ENCODE results near the gene COL16A1. TPM values are rescaled to one million over a fixed set of nuclear protein-coding genes. Genes with fewer than 3 reads are reported as not detected.
"Not testable (repeated sequence)": the region's sequence is repeated elsewhere in the genome, so short reads cannot be mapped to it uniquely, and the experiment has no call there.

Gene COL16A1
- total and polyA plus RNA-seq, 3 experiments from 2014 or later = 0.85 TPM; not detected in 2

DNA sequence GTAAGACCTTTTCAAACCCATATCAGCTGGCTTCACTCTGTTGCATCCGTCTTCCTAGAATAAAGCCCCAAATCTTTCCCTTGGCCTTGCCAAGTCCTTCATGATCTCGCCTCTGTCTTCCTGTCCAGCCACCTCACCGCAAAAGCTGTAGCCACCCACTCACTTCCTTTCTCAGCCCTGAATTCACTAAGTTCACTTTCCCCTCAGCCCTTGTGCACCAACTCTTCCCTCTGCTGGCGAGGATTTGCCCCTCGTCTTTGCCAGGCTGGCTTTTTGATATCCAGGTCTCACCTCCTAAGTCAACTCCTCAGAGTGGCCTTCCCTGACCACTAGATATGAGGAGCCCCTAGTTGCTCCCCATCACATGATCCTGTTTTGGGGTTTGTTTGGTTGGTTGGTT, 3.9 kb upstream of the COL16A1 start:
- Histone ChIP-seq H3K27ac (ENCODE audit: low read depth, low read length) (no peak overlapping the region), H3K9me3 (ENCODE audit: low read length) (no peaks in the 10 kb centered on the region), H3K36me3 (ENCODE audit: insufficient read depth, low read length) (no peaks in the 10 kb centered on the region), H3K27me3 (ENCODE audit: insufficient read depth, low read length, poor library complexity, severe bottlenecking) (peaks cover 9% of the 10 kb centered on the region), H3K4me3 (ENCODE audit: low read length) (no peak overlapping the region), H3K4me1 (ENCODE audit: insufficient read depth, low read length) (peaks cover 15% of the 10 kb centered on the region)
- ChIA-PET POLR2A (no interaction called here), CTCF (no interaction called here)
- DNase-seq = no peak
- H3K9me3 Mint-ChIP-seq = no peaks in the 10 kb centered on the region
- H3K4me3 Mint-ChIP-seq = no peak overlapping the region
- peak overlapping the region in 2 of 8 donors; percentile 10 to 25 for H3K27ac Mint-ChIP-seq
- H3K36me3 Mint-ChIP-seq = peaks cover 0 to 3% (median 0%) of the 10 kb centered on the region in 3 donors
- peaks cover 29 to 59% of the 10 kb centered on the region in 2 donors for H3K27me3 Mint-ChIP-seq
- peaks cover 24 to 33% (median 30%) of the 10 kb centered on the region in 3 donors for H3K4me1 Mint-ChIP-seq

- H3K27me3 ChIP-seq (ENCODE audit: insufficient read depth, low read length, poor library complexity, severe bottlenecking); POLR2A ChIA-PET: not testable (repeated sequence)
Measured at GRCh38 chr1:31707059-31707600, 3.3 kb upstream of the COL16A1 start.

DNA sequence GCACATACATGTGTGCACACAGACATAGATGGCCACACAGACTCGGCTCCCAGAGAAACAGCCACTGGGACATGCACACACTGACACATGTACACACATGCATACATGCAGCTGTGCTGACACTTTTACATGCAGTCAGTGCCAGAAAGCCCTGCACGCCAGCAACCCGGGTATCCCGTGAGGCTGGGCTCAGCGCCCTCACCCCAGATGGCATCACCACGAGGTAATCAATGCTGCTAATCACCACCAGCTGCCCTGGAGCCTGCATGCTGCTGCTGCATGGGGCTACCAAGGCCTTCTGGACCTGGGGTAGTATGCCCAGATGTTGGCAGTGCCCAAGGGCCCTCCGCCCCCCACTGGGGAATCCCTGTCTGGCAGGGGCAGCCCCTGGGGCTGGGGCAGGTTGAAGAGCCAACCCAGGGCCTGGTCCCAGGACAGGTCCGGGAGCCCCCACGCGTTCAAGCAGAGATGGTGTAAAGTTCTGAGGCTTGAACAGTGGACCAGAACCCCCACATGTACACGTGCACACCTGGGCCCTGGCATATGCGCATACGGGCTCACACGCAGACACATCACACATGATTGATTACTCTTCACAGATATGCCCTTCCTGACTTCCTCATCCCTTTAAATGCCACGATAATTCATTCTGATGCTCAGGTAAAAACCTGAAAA, 2.7 kb upstream of the COL16A1 start:
- peaks cover 15% of the 10 kb centered on the region for H3K4me1 ChIP-seq (ENCODE audit: insufficient read depth, low read length)
- no peaks in the 10 kb centered on the region for H3K36me3 ChIP-seq (ENCODE audit: insufficient read depth, low read length)
- ChIA-PET POLR2A (no interaction called here), CTCF (no interaction called here)
- H3K4me3 ChIP-seq (ENCODE audit: low read length) = no peak overlapping the region
- DNase-seq = no peak
- Mint-ChIP-seq H3K36me3 (no peaks in the 10 kb centered on the region), H3K27ac (no peak overlapping the region), H3K9me3 (no peaks in the 10 kb centered on the region), H3K27me3 (peaks cover 23 to 51% of the 10 kb centered on the region in 2 donors), H3K4me3 (no peak overlapping the region), H3K4me1 (peaks cover 27 to 33% (median 33%) of the 10 kb centered on the region in 3 donors)
- H3K27me3 ChIP-seq (ENCODE audit: insufficient read depth, low read length, poor library complexity, severe bottlenecking) = peaks cover 9% of the 10 kb centered on the region
- no peak overlapping the region for H3K27ac ChIP-seq (ENCODE audit: low read depth, low read length)
- no peaks in the 10 kb centered on the region for H3K9me3 ChIP-seq (ENCODE audit: low read length)

More at GRCh38 chr1:31707059-31707600, 3.3 kb upstream of the COL16A1 start:
- H3K4me3 ChIP-seq (ENCODE audit: low read length); H3K9me3 ChIP-seq (ENCODE audit: low read length); H3K9me3 Mint-ChIP-seq; DNase-seq; H3K27ac ChIP-seq (ENCODE audit: low read depth, low read length); H3K36me3 Mint-ChIP-seq; H3K4me3 Mint-ChIP-seq; H3K36me3 ChIP-seq (ENCODE audit: insufficient read depth, low read length); CTCF ChIA-PET: not testable (repeated sequence)
- peaks cover 15% of the 10 kb centered on the region for H3K4me1 ChIP-seq (ENCODE audit: insufficient read depth, low read length)
- Mint-ChIP-seq H3K4me1 (peaks cover 24 to 33% (median 30%) of the 10 kb centered on the region in 3 donors), H3K27me3 (peaks cover 25 to 54% of the 10 kb centered on the region in 2 donors), H3K27ac (peak overlapping the region in 1 of 8 donors; percentile 25)

DNA sequence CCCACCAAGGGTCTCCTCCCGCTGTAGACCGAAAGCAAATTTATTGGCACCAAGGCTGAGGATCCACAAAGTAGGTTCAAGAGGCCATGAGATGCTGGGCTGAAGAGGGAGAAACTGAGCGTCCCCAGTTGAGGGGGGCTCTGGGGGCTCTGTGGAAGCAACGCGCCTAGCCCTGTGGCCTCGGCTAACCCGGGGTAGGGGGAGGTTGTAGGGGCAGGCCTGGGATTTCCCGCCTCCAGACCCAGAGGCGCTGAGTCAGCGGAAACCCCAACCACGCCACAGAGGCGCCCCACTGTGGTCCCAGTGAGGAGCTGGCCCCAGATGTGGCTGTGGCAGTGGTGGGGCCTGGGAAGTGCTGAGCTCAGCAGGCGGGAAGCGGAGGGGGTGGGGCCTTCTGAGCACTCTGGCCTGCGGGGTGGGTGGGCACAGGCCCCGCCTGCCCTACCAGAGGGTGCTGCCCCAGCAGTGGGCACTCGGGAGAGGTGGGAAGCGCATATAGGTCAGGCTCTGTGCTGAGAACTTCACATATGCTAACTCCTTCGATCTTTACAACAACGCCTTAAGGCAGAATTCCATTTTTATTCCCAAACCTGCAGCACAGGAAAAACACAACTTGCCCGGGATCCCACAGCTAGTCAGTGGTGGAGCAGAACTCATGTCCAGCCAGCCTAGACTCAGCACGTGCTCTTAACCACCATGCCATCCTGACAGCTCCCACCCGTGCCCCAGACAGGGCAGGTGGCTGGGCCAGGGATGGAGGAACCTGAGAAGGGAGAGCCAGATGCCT, 1.5 kb upstream of the COL16A1 start:
- Mint-ChIP-seq H3K4me3 (peak overlapping the region in 6 of 7 donors; percentile 6 to 67 (median 58)), H3K9me3 (no peaks in the 10 kb centered on the region), H3K27me3 (peaks cover 20 to 42% of the 10 kb centered on the region in 2 donors), H3K4me1 (peaks cover 36 to 45% (median 41%) of the 10 kb centered on the region in 3 donors), H3K36me3 (no peaks in the 10 kb centered on the region), H3K27ac (peak overlapping the region in 5 of 8 donors; percentile 3 to 72 (median 52))
- CTCF ChIA-PET = interaction anchor here (0.9 to 1.1 kb wide), 5 partner anchors 10 to 42 kb away, joined by 3 to 4 read pairs (median 4); no protein-coding TSS in a partner anchor
- Histone ChIP-seq H3K4me1 (ENCODE audit: insufficient read depth, low read length) (peaks cover 23% of the 10 kb centered on the region), H3K9me3 (ENCODE audit: low read length) (no peaks in the 10 kb centered on the region), H3K36me3 (ENCODE audit: insufficient read depth, low read length) (no peaks in the 10 kb centered on the region), H3K27ac (ENCODE audit: low read depth, low read length) (no peak overlapping the region), H3K27me3 (ENCODE audit: insufficient read depth, low read length, poor library complexity, severe bottlenecking) (peaks cover 9% of the 10 kb centered on the region), H3K4me3 (ENCODE audit: low read length) (no peak overlapping the region)
- DNase-seq = peak; percentile 22 to 79 (median 45)
- POLR2A ChIA-PET = no interaction called here

DNA sequence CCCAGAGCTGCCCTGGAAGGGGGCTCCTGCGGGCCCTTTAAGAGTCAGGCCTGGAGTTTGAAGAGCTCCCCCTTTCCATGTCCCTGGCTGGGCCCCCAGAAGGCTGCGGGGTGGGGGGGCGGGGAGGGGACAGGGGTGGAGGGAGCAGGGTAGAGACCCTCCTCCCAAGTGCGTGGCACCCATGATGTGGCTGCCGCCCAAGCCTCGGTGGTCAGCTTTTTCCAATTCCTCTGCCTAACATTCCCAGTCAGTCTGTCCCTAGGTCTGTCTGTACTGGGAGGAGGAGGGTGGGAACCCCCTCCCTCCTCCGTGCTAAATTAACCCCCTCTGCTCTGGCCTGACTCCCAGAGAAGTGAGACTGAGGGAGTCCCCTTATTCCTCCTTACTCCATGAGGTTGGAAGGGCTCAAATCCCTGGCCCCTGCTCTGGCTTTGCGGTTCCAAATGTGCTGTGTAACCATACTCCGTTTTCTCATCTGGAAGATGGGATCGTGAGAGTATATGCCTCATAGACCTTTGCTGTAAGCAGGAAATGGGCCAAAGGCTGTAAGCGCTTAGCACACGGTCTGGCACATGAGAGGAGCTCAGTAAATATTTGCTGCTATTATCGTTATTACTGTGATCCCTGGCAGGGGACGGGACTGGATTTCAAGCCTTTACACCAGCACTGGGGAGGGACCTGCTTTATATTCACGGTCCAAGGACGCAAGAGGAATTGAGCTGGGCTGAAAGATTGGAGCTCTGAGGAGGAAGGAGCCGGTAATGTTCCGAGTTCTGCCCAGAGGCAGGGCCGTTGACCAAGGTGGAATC, 658 bp upstream of the COL16A1 start:
- Histone ChIP-seq H3K9me3 (ENCODE audit: low read length) (no peaks in the 10 kb centered on the region), H3K4me1 (ENCODE audit: insufficient read depth, low read length) (peaks cover 31% of the 10 kb centered on the region), H3K27ac (ENCODE audit: low read depth, low read length) (no peak overlapping the region), H3K27me3 (ENCODE audit: insufficient read depth, low read length, poor library complexity, severe bottlenecking) (peaks cover 9% of the 10 kb centered on the region), H3K36me3 (ENCODE audit: insufficient read depth, low read length) (no peaks in the 10 kb centered on the region), H3K4me3 (ENCODE audit: low read length) (no peak overlapping the region)
- CTCF ChIA-PET = interaction anchor here (0.9 to 1.4 kb wide), 4 partner anchors 11 to 59 kb away, joined by 3 to 4 read pairs (median 3); no protein-coding TSS in a partner anchor
- peaks cover 20 to 39% of the 10 kb centered on the region in 2 donors for H3K27me3 Mint-ChIP-seq
- DNase-seq = no peak
- no peaks in the 10 kb centered on the region for H3K9me3 Mint-ChIP-seq
- H3K4me3 Mint-ChIP-seq = peak overlapping the region in 6 of 7 donors; percentile 12 to 67 (median 61)
- no peaks in the 10 kb centered on the region for H3K36me3 Mint-ChIP-seq
- peak overlapping the region in 6 of 8 donors; percentile 3 to 72 (median 50) for H3K27ac Mint-ChIP-seq
- H3K4me1 Mint-ChIP-seq = peaks cover 42 to 53% (median 47%) of the 10 kb centered on the region in 3 donors
- POLR2A ChIA-PET = no interaction called here

DNA sequence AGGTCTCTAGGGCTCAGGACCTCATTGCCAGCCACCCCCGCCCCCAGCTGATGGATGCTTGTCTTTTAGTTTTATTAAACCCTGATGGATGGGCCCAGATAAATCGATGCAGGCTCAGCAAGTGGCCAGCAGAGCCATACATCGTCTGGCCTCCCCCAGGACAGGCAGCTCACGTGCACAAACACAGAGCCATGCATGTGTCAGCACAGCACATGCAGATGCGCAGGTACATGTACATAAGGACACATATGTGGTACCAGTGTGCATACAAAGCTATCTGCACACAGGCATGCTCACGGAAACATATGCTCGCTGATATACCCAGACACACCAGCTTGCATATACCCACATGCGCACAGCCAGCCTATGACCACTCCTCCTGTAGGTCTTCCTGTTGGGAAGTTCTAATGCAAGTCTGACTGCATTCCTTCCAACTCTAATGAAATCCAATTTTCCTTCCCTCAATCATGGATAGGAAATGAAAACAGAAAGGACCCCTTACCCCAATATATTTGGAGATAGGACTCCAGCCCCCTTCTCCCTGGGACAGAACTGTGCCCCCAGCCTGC, 897 bp downstream of the COL16A1 start:
- Mint-ChIP-seq H3K36me3 (no peaks in the 10 kb centered on the region), H3K4me3 (no peak overlapping the region), H3K27me3 (peaks cover 16 to 27% of the 10 kb centered on the region in 2 donors), H3K27ac (peak overlapping the region in 1 of 8 donors; percentile 19), H3K4me1 (peaks cover 44 to 63% (median 44%) of the 10 kb centered on the region in 3 donors), H3K9me3 (no peaks in the 10 kb centered on the region)
- H3K4me3 ChIP-seq (ENCODE audit: low read length) = no peak overlapping the region
- H3K27ac ChIP-seq (ENCODE audit: low read depth, low read length) = no peak overlapping the region
- no peaks in the 10 kb centered on the region for H3K9me3 ChIP-seq (ENCODE audit: low read length)
- peaks cover 42% of the 10 kb centered on the region for H3K4me1 ChIP-seq (ENCODE audit: insufficient read depth, low read length)
- ChIA-PET POLR2A (no interaction called here), CTCF (interaction anchor here (0.9 to 1.4 kb wide), 3 partner anchors 31 to 261 kb away, joined by 3 read pairs; no protein-coding TSS in a partner anchor)
- DNase-seq = no peak
- H3K27me3 ChIP-seq (ENCODE audit: insufficient read depth, low read length, poor library complexity, severe bottlenecking) = peaks cover 4% of the 10 kb centered on the region
- H3K36me3 ChIP-seq (ENCODE audit: insufficient read depth, low read length) = no peaks in the 10 kb centered on the region

DNA sequence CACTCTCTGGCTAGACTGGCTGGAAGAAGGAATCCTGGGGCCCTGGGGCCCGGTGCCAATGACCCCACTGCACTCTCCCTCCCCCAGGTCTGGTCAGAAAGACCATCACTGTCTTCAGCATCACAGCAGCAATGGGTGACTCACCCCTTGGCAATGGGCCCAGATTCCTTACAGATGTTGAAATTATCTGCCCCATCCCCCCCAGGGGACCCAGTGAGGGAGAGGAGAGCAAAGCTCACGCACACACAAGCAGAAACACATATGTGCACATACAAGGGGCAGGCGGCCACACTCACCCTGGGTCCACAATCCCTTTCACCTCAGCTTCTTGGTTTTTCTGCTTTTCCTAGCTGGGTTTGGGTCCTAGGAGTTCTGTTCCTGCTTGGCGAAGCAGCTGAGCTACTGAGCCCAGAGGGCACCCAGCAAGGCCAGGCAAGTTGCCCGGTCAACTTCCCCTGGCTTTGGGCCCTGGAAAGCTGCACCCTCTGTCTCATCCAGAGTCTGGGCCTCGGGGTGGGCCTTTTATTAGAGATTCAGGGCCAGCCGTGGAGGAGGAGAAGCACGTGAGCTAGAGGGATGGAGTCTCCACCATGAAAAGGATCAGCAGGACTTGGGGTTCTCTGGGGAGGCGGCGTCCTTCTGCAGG, 2.6 kb downstream of the COL16A1 start:
- Mint-ChIP-seq H3K27ac (peak overlapping the region in 4 of 8 donors; percentile 42 to 77 (median 69)), H3K36me3 (no peaks in the 10 kb centered on the region), H3K9me3 (no peaks in the 10 kb centered on the region), H3K4me3 (no peak overlapping the region), H3K4me1 (peaks cover 44 to 64% (median 45%) of the 10 kb centered on the region in 3 donors), H3K27me3 (peaks cover 16 to 19% of the 10 kb centered on the region in 2 donors)
- CTCF ChIA-PET = interaction anchor here (0.8 to 1.4 kb wide), 4 partner anchors 13 to 88 kb away, joined by 3 to 4 read pairs (median 3); no protein-coding TSS in a partner anchor
- peak in 1 of 5 donors; percentile 59 for DNase-seq
- Histone ChIP-seq H3K4me3 (ENCODE audit: low read length) (no peak overlapping the region), H3K9me3 (ENCODE audit: low read length) (no peaks in the 10 kb centered on the region), H3K27ac (ENCODE audit: low read depth, low read length) (no peak overlapping the region), H3K36me3 (ENCODE audit: insufficient read depth, low read length) (no peaks in the 10 kb centered on the region), H3K4me1 (ENCODE audit: insufficient read depth, low read length) (peaks cover 42% of the 10 kb centered on the region), H3K27me3 (ENCODE audit: insufficient read depth, low read length, poor library complexity, severe bottlenecking) (peaks cover 4% of the 10 kb centered on the region)
- POLR2A ChIA-PET = no interaction called here

Measured in CD8-positive, alpha-beta memory T cell (primary cell).